OCI-LY1 (cell line): ENCODE results near the gene RAB4B.

Source experiments
- CTCF ChIP-seq: fragments of 200-600 bp; sonication (generic), shearing (Covaris generic); IDR thresholded peaks from 2 replicates; pipeline ENCODE4 v1.5.1; 2017; ENCODE audit warnings: mild to moderate bottlenecking, antibody characterized with exemption, low read length, moderate library complexity, mixed read lengths
- EZH2 ChIP-seq: fragments of 200-600 bp; sonication (generic), shearing (Covaris generic); IDR thresholded peaks from 2 replicates; pipeline ENCODE4 v1.8.0; 2017; ENCODE audit warnings: borderline replicate concordance, mixed run types, mild to moderate bottlenecking, antibody characterized with exemption, low read length, moderate library complexity, mixed read lengths

DNA sequence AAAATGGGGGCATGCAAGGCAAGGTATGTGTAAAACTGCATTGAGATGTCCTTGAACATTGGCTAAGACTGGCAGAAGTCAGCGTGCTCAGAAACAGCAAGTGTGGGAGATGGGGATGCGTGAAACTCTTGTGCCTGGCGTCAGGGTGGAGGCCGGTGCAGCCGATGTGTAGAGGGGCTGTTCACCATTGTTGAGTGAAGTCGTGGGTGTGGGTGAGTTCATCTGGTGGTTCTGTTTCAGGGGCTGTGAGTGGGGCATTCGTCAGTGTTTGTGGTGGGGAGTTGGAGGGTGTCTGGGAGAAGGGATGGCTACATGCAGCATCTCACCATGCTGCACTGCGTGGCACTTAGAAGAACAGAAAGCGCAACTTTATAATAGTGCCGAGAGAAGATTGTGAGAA is 14.1 kb upstream of the RAB4B start:
- TF ChIP-seq CTCF (no peak), EZH2 (no peak)
